Neural crest cell (in vitro differentiated cells): ENCODE data around the gene TACR2. TPM values are rescaled to one million over a fixed set of nuclear protein-coding genes. Genes with fewer than 3 reads are reported as not detected.
A peak's percentile ranks its signal among the peaks of the same experiment; 100 is the strongest.
"Not testable (repeated sequence)": the region's sequence is repeated elsewhere in the genome, so short reads cannot be mapped to it uniquely, and the experiment has no call there.

Source experiments
- DNase-seq: peaks from one replicate; pipeline ENCODE4 v3.0.0; 2021; ENCODE audit warnings: low read depth, mixed read lengths, low spot score
- H3K27ac Mint-ChIP-seq: one replicate; pipeline ENCODE4 v1.8.0; 2021; ENCODE audit warnings: mild to moderate bottlenecking, mixed read lengths; ENCODE audit not compliant: unreplicated experiment
- H3K27me3 Mint-ChIP-seq: 2 replicates; pipeline ENCODE4 v1.8.0; 2021; ENCODE audit warnings: low read depth, mild to moderate bottlenecking, mixed read lengths
- H3K36me3 Mint-ChIP-seq: 2 replicates; pipeline ENCODE4 v1.8.0; 2021; ENCODE audit warnings: low read depth, mild to moderate bottlenecking, mixed read lengths
- H3K4me1 Mint-ChIP-seq: 2 replicates; pipeline ENCODE4 v1.8.0; 2021; ENCODE audit warnings: mixed read lengths
- H3K4me3 Mint-ChIP-seq: one replicate; pipeline ENCODE4 v1.8.0; 2021; ENCODE audit warnings: mild to moderate bottlenecking, mixed read lengths
- H3K9me3 Mint-ChIP-seq: 2 replicates; pipeline ENCODE4 v1.8.0; 2021; ENCODE audit warnings: mixed read lengths
- total RNA-seq: library from RNA; stranded (reverse); gene quantifications from 2 replicates; pipeline ENCODE4 v1.2.1, GENCODE V29; 2021
- TF ChIP-seq, protein P1 (sequence below): fragments of 200-600 bp; sonication (generic); conservative IDR thresholded peaks from 2 replicates; pipeline ENCODE4 v1.5.0; 2021; ENCODE audit warnings: antibody characterized with exemption, mild to moderate bottlenecking

The TACR2 gene
- total RNA-seq, 1 donor from 2014 or later = not detected

DNA sequence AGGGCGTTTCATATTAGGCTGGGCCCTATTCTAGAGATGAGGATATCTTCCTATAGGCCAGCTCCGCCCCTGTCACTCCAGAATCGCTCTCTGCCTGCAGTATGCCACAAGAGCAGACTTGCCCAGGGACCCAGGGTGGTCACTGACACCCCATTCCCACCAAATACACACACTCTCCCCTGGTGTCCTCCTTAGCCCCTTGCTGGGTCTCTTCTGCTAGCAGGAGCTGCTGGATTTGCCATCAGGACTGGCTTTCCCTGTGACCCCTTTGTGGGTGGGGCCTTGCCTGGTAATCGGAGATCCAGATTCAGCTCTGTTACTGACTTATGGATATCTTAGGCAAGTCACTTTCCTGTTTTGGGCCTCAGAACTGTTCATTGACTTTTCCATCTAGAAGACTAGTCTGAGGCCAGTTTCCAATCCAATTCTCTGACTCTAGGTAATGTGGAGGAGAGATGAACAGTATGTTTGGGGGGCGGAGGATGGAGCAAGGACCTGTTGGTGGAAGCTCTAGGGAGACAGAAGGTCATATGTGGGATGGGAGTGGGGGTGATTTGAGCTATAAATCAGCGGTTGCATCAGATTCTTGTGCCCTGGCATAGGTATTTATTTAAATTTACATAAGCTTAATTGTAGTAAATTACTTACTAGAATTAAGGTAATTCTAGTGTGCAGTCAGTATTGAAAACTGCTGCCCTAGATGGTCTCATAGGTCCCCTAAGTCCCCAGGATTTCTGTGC is 36.1 kb upstream of the TACR2 start:
- Mint-ChIP-seq H3K27ac (no peak overlapping the region), H3K27me3 (peaks cover 20% of the 10 kb centered on the region)
- no peak for DNase-seq

DNA sequence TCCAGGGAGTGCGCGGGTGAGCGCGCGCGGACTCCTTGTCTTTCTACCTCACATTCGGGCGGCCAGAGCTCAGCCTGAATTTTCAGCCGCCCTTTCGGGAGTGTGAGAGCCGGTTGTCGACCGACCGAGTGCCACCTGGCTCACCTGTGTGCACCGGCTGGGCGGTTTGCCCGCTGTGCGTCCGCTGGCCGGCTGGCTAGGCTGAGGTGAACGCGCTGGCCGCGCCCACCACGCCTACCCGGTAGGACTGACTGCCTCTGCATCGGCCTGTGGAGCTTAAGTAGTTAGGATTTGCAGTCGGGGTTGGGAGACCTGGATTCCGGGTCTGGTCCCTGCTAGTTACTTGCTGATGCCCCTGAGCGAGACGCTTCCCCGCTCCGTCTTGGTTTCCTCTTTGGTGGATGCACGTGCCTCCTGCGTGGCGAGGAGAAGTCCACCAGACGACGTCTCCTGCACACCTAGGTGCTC is 35.1 kb upstream of the TACR2 start:
- Mint-ChIP-seq H3K27ac (no peak overlapping the region), H3K4me1 (peaks cover 16% of the 10 kb centered on the region), H3K4me3 (peak overlapping the region; percentile 56), H3K27me3 (peaks cover 20% of the 10 kb centered on the region), H3K36me3 (no peaks in the 10 kb centered on the region), H3K9me3 (no peaks in the 10 kb centered on the region)
- TF ChIP-seq, protein P1, sequence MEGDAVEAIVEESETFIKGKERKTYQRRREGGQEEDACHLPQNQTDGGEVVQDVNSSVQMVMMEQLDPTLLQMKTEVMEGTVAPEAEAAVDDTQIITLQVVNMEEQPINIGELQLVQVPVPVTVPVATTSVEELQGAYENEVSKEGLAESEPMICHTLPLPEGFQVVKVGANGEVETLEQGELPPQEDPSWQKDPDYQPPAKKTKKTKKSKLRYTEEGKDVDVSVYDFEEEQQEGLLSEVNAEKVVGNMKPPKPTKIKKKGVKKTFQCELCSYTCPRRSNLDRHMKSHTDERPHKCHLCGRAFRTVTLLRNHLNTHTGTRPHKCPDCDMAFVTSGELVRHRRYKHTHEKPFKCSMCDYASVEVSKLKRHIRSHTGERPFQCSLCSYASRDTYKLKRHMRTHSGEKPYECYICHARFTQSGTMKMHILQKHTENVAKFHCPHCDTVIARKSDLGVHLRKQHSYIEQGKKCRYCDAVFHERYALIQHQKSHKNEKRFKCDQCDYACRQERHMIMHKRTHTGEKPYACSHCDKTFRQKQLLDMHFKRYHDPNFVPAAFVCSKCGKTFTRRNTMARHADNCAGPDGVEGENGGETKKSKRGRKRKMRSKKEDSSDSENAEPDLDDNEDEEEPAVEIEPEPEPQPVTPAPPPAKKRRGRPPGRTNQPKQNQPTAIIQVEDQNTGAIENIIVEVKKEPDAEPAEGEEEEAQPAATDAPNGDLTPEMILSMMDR = no peak
- DNase-seq = no peak

More for the DNA sequence above, 36.1 kb upstream of the TACR2 start:
- TF ChIP-seq, protein P1 = no peak
- peak overlapping the region; percentile 74 for H3K4me3 Mint-ChIP-seq
- no peaks in the 10 kb centered on the region for H3K9me3 Mint-ChIP-seq
- H3K4me1 Mint-ChIP-seq = peaks cover 16% of the 10 kb centered on the region
- no peaks in the 10 kb centered on the region for H3K36me3 Mint-ChIP-seq

DNA sequence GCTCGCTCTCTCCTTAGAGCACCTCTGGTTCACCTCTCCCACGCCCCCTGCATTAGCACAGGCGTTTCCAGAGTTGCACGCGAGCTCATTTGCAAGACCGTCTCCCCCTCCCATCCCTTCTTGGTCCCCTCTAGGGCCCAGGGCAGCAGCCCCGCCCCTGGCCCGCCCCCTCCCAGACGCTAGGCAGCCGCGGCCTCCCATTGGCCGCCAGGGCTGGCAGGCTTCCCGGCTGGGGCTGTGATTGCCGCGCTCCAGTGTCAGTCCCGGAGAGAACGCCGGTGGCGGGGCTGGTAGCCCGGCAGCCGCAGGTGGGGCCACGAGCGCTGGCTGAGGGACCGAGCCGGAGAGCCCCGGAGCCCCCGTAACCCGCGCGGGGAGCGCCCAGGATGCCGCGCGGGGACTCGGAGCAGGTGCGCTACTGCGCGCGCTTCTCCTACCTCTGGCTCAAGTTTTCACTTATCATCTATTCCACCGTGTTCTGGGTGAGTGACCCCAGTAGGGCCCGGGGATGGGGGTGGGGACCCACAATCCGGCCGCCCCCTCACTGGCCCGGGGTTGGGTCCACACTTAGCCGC is 34.6 kb upstream of the TACR2 start, which contains the start of gene TSPAN15:
TSS of gene TSPAN15 (plus strand) at position 257 of the 575 bp plus-strand sequence. CDS start at position 387, 130 bp downstream.
- Mint-ChIP-seq H3K4me3 (peak within 1 kb of the TSS; percentile 74), H3K27ac (no peak within 1 kb of the TSS)

DNA sequence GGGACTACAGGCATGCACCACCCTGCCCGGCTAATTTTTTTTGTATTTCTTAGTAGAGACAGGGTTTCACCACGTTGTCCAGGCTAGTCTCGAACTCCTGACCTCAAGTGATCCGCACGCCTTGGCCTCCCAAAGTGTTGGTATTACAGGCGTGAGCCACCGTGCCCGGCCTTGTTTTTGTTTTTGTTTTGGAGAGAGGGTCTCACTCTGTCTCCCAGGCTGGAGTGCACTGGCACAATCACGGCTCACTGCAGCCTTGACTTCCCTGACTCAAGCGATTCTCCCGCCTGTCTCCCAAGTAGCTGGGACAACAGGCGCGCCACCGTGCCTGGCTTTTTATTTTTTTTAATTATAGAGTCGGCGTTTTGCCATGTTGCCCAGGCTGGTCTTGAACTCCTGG is 33.7 kb upstream of the TACR2 start:
- Mint-ChIP-seq H3K4me1 (peaks cover 16% of the 10 kb centered on the region), H3K27me3 (peaks cover 20% of the 10 kb centered on the region), H3K4me3 (peak overlapping the region; percentile 70)
- H3K36me3 Mint-ChIP-seq, H3K27ac Mint-ChIP-seq, DNase-seq, H3K9me3 Mint-ChIP-seq: not testable (repeated sequence)

More for the DNA sequence above, 34.6 kb upstream of the TACR2 start, which contains the start of gene TSPAN15:
- peaks cover 20% of the 10 kb centered on the region for H3K27me3 Mint-ChIP-seq
- TF ChIP-seq, protein P1 = no peak
- H3K36me3 Mint-ChIP-seq = no peaks in the 10 kb centered on the region
- peaks cover 16% of the 10 kb centered on the region for H3K4me1 Mint-ChIP-seq
- peak; percentile 68 for DNase-seq
- no peaks in the 10 kb centered on the region for H3K9me3 Mint-ChIP-seq

DNA sequence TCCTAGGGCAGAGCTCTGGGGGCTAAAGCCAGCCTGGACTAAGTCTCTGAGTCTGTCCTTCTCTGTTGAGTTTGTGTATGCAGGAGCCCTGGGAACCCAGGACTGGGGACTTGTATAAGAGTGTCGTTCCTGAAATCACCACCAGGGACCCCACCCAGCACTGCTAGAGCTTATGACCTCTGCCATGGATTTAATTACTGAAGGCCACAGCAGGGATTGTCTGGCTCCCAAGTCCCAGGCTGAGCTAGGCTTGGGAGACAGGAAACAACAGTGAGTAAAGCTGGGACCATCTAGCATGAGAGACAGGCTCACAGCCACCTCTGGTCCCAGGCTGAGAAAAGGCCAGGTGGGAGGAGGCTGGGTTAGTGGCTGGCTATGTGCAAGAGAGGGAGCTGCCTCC is 33.1 kb upstream of the TACR2 start:
- Mint-ChIP-seq H3K4me1 (peaks cover 16% of the 10 kb centered on the region), H3K27me3 (peaks cover 20% of the 10 kb centered on the region), H3K9me3 (no peaks in the 10 kb centered on the region), H3K4me3 (peak overlapping the region; percentile 70), H3K36me3 (no peaks in the 10 kb centered on the region), H3K27ac (no peak overlapping the region)
- peak; percentile 59 for DNase-seq
- TF ChIP-seq, protein P1 = peak; percentile 63

DNA sequence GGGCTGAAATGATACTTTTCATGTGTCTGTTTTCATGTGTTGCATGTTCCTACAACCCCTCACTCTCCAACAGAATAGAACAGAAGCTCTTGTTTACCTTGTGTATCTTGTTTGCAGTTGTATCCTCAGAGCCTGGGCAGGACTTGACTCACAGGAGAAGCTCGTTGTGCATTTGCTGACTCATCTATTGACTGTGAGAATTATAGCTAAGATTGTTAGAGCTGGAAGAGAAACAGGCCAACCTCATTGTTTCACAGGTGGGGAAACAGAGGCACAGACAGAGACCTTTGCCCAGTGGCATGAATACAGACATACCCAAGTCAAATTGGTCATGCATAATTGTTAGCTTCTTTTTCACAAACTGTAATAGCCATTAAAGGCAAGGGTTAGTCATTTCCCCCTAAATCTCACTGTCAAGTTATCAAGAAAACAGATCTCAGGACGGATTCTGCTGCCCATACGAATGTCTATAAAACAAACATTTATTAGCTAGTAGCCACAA is 30.0 kb upstream of the TACR2 start:
- Mint-ChIP-seq H3K4me1 (peaks cover 16% of the 10 kb centered on the region), H3K4me3 (no peak overlapping the region), H3K27me3 (peaks cover under 1% of the 10 kb centered on the region), H3K36me3 (no peaks in the 10 kb centered on the region), H3K9me3 (no peaks in the 10 kb centered on the region), H3K27ac (no peak overlapping the region)
- DNase-seq = no peak
- TF ChIP-seq, protein P1 = no peak
